B cell (primary cell): ENCODE results near the gene F2R. TPM values are rescaled to one million over a fixed set of nuclear protein-coding genes. Genes with fewer than 3 reads are reported as not detected.

Experiments used
- ATAC-seq: fragments of 200-7000 bp; cut with Tn5 transposase; one replicate; pipeline ENCODE4 v1.10.0; 2021; ENCODE audit warnings: low read depth, mild to moderate bottlenecking, moderate number of reproducible peaks, moderate library complexity
- CTCF ChIA-PET: fragments of 350-600 bp; sonication (Branson Sonifier 250); formaldehyde crosslinking; loops from one replicate; lab custom pipeline; 2021; ENCODE audit warnings: antibody characterized with exemption, inconsistent platforms; lab: Charles Lee
- POLR2A ChIA-PET: fragments of 350-600 bp; sonication (Branson Sonifier 250); formaldehyde crosslinking; loops from one replicate; lab custom pipeline; 2021; ENCODE audit warnings: antibody characterized with exemption; lab: Charles Lee
- DNase-seq: peaks from one replicate; pipeline ENCODE4 v3.0.0; 2013
- H2AFZ ChIP-seq: 2 replicates; pipeline ENCODE4 v1.6.1; 2012; ENCODE audit warnings: mild to moderate bottlenecking, low read depth, low read length; ENCODE audit not compliant: insufficient read depth, poor library complexity, severe bottlenecking
- H3K27ac ChIP-seq, 2 donors: 1 replicate in 1 of 2; 2 replicates in 1 of 2; pipeline ENCODE4 v1.5.1; 2012 to 2013; ENCODE audit warnings: low read length in 2 of 2, mild to moderate bottlenecking in 2 of 2, moderate library complexity in 1 of 2
- H3K27me3 ChIP-seq, 4 experiments: fragments of 200-600 bp in 1 of 4; sonication (generic) in 1 of 4; replicated peaks in 1 of 4; 1 replicate in 2 of 4; 2 replicates in 2 of 4; pipeline versions ENCODE4 v1.6.1 to v1.7.0; 2013 to 2016; ENCODE audit warnings: low read length in 3 of 4, mild to moderate bottlenecking in 2 of 4, mixed read lengths in 1 of 4, moderate library complexity in 1 of 4; ENCODE audit not compliant: insufficient read depth in 4 of 4, control insufficient read depth in 3 of 4; ENCODE audit errors: control extremely low read depth in 1 of 4
- H3K36me3 ChIP-seq, 2 experiments: replicated peaks in 1 of 2; 1 replicate in 1 of 2; 2 replicates in 1 of 2; pipeline versions ENCODE4 v1.6.1 to v1.7.1; 2013; ENCODE audit warnings: low read length in 1 of 2; ENCODE audit not compliant: insufficient read depth in 2 of 2, control insufficient read depth in 1 of 2; ENCODE audit errors: control extremely low read depth in 1 of 2, extremely low read depth in 1 of 2
- H3K4me1 ChIP-seq, 2 donors: fragments of 200-600 bp in 1 of 2; sonication (generic) in 1 of 2; 1 replicate in 1 of 2; 2 replicates in 1 of 2; pipeline versions ENCODE4 v1.5.1 to v1.6.1; 2013 to 2017; ENCODE audit warnings: low read length in 2 of 2; ENCODE audit not compliant: control insufficient read depth in 2 of 2, insufficient read depth in 2 of 2
- H3K4me2 ChIP-seq: replicated peaks from 2 replicates; pipeline ENCODE3; 2012; ENCODE audit warnings: mild to moderate bottlenecking, low read depth, low read length; ENCODE audit not compliant: poor library complexity, severe bottlenecking
- H3K4me3 ChIP-seq, 5 experiments: fragments of 200-600 bp in 1 of 5; sonication (generic) in 1 of 5; 1 replicate in 3 of 5; 2 replicates in 2 of 5; pipeline versions ENCODE4 v1.5.1 to v1.7.0; 2011 to 2016; ENCODE audit warnings: low read length in 4 of 5, mild to moderate bottlenecking in 4 of 5, low read depth in 2 of 5, control low read depth in 1 of 5, moderate library complexity in 1 of 5; ENCODE audit not compliant: insufficient read depth in 1 of 5; ENCODE audit errors: control extremely low read depth in 1 of 5, extremely low read depth in 1 of 5
- H3K79me2 ChIP-seq: fragments of 200-600 bp; sonication (generic); one replicate; pipeline ENCODE4 v1.6.0; 2016; ENCODE audit warnings: low read length; ENCODE audit not compliant: control insufficient read depth, insufficient read depth
- H3K9ac ChIP-seq: fragments of 200-600 bp; sonication (generic); 2 replicates; pipeline ENCODE4 v1.6.1; 2017; ENCODE audit warnings: mild to moderate bottlenecking, low read length, moderate library complexity
- H3K9me3 ChIP-seq, 3 donors: one replicate each; pipeline versions ENCODE4 v1.6.1 to v1.7.1; 2013; ENCODE audit warnings: low read length in 2 of 3; ENCODE audit not compliant: control insufficient read depth in 2 of 3, insufficient read depth in 1 of 3; ENCODE audit errors: control extremely low read depth in 1 of 3
- H4K20me1 ChIP-seq: 2 replicates; pipeline ENCODE4 v1.6.0; 2012; ENCODE audit warnings: mild to moderate bottlenecking, low read length; ENCODE audit not compliant: insufficient read depth, control insufficient read depth, poor library complexity, severe bottlenecking
- H3K27ac Mint-ChIP-seq: one replicate; pipeline ENCODE4 v1.8.0; 2021; ENCODE audit warnings: mixed read lengths
- H3K27me3 Mint-ChIP-seq: one replicate; pipeline ENCODE4 v1.8.0; 2021; ENCODE audit warnings: mixed read lengths
- H3K4me1 Mint-ChIP-seq: one replicate; pipeline ENCODE4 v1.8.0; 2021; ENCODE audit warnings: mixed read lengths
- H3K4me3 Mint-ChIP-seq: one replicate; pipeline ENCODE4 v1.8.0; 2021; ENCODE audit warnings: mixed read lengths
- H3K9me3 Mint-ChIP-seq: one replicate; pipeline ENCODE4 v1.8.0; 2022; ENCODE audit warnings: mixed read lengths; ENCODE audit not compliant: insufficient read depth
- EZH2 ChIP-seq: IDR thresholded peaks from 2 replicates; pipeline ENCODE4 v1.6.1; 2012; ENCODE audit warnings: borderline replicate concordance, low read depth, mild to moderate bottlenecking, moderate library complexity, low read length; ENCODE audit not compliant: insufficient read depth, poor library complexity, severe bottlenecking
- WGBS: methylation state at CpG from one replicate; pipeline ENCODE4 v1.1.5; 2013; ENCODE audit warnings: missing lambda C conversion rate; ENCODE audit not compliant: insufficient coverage; 5-methylcytosine and 5-hydroxymethylcytosine counted together
- intact Hi-C: fragments of 100-400 bp; cut with micrococcal nuclease; formaldehyde crosslinking; loops from one replicate; pipeline ENCODE4 v1.10.0; 2022
- polyA plus RNA-seq: library from polyadenylated mRNA; depleted of rRNA; stranded (reverse); fragments of >200 nt; gene quantifications from 2 replicates; pipeline ENCODE4 v1.2.3, GENCODE V29; 2012
- total RNA-seq, 2 donors: library from RNA; stranded (reverse); fragments of 120-200 nt in 1 of 2; gene quantifications; 1 replicate in 1 of 2; 2 replicates in 1 of 2; pipeline versions ENCODE4 v1.2.3 to v1.2.4, GENCODE V29; 2013 to 2022
- TF ChIP-seq, protein P1 (sequence below): fragments of 200-600 bp; IDR thresholded peaks from one replicate; pipeline ENCODE4 v1.8.0; 2022; ENCODE audit warnings: antibody characterized with exemption, mild to moderate bottlenecking

The F2R gene
- total and polyA plus RNA-seq, 2 donors (not counting 1 experiment from before 2014, with no cell fraction given), result 0.25 to 1.4 TPM

DNA sequence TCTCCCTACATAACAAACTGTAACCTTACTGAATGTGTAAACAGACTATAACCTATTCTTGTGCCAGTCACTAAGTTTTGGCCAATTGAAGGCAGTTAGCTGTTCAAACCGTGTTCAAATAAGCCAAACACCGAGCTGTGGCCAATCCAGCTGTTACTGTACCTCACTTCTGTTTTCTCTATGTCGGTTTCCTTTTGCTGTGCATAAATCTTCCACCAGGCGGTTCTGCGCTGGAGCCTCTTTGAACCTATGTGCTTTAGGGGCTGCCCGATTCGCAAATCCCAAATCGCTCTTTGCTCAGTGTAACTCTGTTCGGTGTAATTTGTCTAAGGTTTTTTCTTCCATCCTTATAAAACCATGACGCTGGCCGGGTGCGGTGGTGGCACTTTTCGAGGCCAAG, 31.8 kb downstream of the F2R start:
- Histone ChIP-seq H3K9me3 (no peaks in the 10 kb centered on the region), H3K27ac (no peak overlapping the region), H3K79me2 (no peaks in the 10 kb centered on the region), H3K9ac (no peak overlapping the region), H4K20me1 (no peaks in the 10 kb centered on the region), H3K27me3 (no peaks in the 10 kb centered on the region), H3K4me2 (no peak overlapping the region), H3K4me3 (no peak overlapping the region), H3K36me3 (no peaks in the 10 kb centered on the region), H3K4me1 (no peaks in the 10 kb centered on the region), H2AFZ (no peak overlapping the region)
- no peak overlapping the region for H3K27ac Mint-ChIP-seq
- peaks cover 27% of the 10 kb centered on the region for H3K27me3 Mint-ChIP-seq
- H3K4me3 Mint-ChIP-seq, result no peak overlapping the region
- CTCF ChIA-PET, result no interaction called here
- DNase-seq, result no peak
- intact Hi-C loops, result no loop called here
- ATAC-seq, result no peak
- TF ChIP-seq, protein P1, sequence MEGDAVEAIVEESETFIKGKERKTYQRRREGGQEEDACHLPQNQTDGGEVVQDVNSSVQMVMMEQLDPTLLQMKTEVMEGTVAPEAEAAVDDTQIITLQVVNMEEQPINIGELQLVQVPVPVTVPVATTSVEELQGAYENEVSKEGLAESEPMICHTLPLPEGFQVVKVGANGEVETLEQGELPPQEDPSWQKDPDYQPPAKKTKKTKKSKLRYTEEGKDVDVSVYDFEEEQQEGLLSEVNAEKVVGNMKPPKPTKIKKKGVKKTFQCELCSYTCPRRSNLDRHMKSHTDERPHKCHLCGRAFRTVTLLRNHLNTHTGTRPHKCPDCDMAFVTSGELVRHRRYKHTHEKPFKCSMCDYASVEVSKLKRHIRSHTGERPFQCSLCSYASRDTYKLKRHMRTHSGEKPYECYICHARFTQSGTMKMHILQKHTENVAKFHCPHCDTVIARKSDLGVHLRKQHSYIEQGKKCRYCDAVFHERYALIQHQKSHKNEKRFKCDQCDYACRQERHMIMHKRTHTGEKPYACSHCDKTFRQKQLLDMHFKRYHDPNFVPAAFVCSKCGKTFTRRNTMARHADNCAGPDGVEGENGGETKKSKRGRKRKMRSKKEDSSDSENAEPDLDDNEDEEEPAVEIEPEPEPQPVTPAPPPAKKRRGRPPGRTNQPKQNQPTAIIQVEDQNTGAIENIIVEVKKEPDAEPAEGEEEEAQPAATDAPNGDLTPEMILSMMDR, result no peak
- TF ChIP-seq EZH2, result no peak
- no peaks in the 10 kb centered on the region for H3K4me1 Mint-ChIP-seq
- POLR2A ChIA-PET, result no interaction called here
- 71% methylated on average over 13 of the region's 13 CpGs for WGBS
- no peaks in the 10 kb centered on the region for H3K9me3 Mint-ChIP-seq

DNA sequence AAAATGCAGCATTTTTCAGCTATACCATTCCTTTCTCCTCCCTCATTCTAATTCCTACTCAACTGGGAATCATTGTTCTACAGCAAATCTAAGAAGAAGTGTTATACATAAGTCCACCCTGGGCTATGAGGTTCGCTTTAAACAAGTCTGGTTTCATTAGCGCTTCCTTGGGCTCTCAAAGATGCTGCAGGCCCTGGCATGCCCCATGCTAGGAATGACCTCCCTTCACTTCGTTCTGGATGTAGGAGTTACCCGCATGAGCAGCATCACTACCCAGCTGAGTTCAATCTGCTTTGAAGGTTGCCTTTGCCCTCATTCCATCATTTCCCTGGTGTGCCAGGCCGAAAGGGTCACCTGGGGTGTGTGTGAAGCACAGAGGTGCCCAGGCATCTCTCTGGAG, 35.4 kb downstream of the F2R start:
- Histone ChIP-seq H3K4me3 (no peak overlapping the region), H3K4me1 (no peaks in the 10 kb centered on the region), H2AFZ (no peak overlapping the region), H3K9me3 (no peaks in the 10 kb centered on the region), H3K27ac (no peak overlapping the region), H3K27me3 (no peaks in the 10 kb centered on the region), H3K9ac (no peak overlapping the region), H3K36me3 (no peaks in the 10 kb centered on the region), H4K20me1 (no peaks in the 10 kb centered on the region), H3K79me2 (no peaks in the 10 kb centered on the region), H3K4me2 (no peak overlapping the region)
- intact Hi-C loops, result no loop called here
- Mint-ChIP-seq H3K27ac (no peak overlapping the region), H3K9me3 (no peaks in the 10 kb centered on the region), H3K4me1 (no peaks in the 10 kb centered on the region), H3K27me3 (peaks cover 23% of the 10 kb centered on the region), H3K4me3 (no peak overlapping the region)
- TF ChIP-seq, protein P1, result no peak
- no peak for TF ChIP-seq EZH2
- WGBS, result 87% methylated on average over 5 of the region's 5 CpGs
- DNase-seq (no peak), ATAC-seq (no peak)
- ChIA-PET POLR2A (no interaction called here), CTCF (no interaction called here)
